K562 (cell line): ENCODE measurements around the gene GOLGA8J. TPM values are rescaled to one million over a fixed set of nuclear protein-coding genes. Genes with fewer than 3 reads are reported as not detected.
"Not testable (repeated sequence)": the region's sequence is repeated elsewhere in the genome, so short reads cannot be mapped to it uniquely, and the experiment has no call there.

Experiments
- ATAC-seq: fragments of 200-7000 bp; cut with Tn5 transposase; 3 replicates; pipeline ENCODE4 v1.9.1; 2020; ENCODE audit warnings: moderate library complexity
- BruUV-seq: library from RNA; stranded (reverse); fragments of 400-500 nt; replicated peaks from 2 replicates; lab custom pipeline; 2021; lab: Mats Ljungman, UMichigan
- CTCF ChIA-PET: fragments of 300-600 bp; formaldehyde crosslinking; extraction: SDS; loops from one replicate; lab custom pipeline; 2021; ENCODE audit warnings: low intra/inter-chr PET ratio; lab: Yijun Ruan, JAX
- POLR2A ChIA-PET: fragments of 300-600, 350-650 bp; sonication (Branson Sonifier 250); formaldehyde crosslinking; extraction: SDS; loops from one replicate; lab custom pipeline; 2021; ENCODE audit warnings: antibody characterized with exemption, inconsistent platforms; lab: Yijun Ruan, JAX
- DNase-seq, 4 experiments: peaks; one replicate each; pipeline versions ENCODE4 v3.0.0 to v3.0.0-alpha.2; 2011 to 2018; ENCODE audit warnings: low spot score in 3 of 4, mixed read lengths in 3 of 4; ENCODE audit errors: extremely low read depth in 1 of 4
- FAIRE-seq: peaks from 2 replicates; lab custom pipeline; 2011; peaks lifted over from hg19 to GRCh38; lab: Jason Lieb, UNC
- H2AFZ ChIP-seq: 2 replicates; pipeline ENCODE4 v1.6.0; 2011; ENCODE audit warnings: low read depth, low read length, control low read depth, inconsistent platforms
- H3K27ac ChIP-seq: fragments of 200-600 bp; 3 replicates; pipeline ENCODE4 v1.8.0; 2011; ENCODE audit warnings: low read depth, mild to moderate bottlenecking, control low read depth, inconsistent platforms, low read length, moderate library complexity, mixed read lengths; ENCODE audit errors: extremely low read depth
- H3K27me3 ChIP-seq, 2 experiments: fragments of 300-600 bp in 1 of 2; 2 replicates in 1 of 2; 3 replicates in 1 of 2; pipeline versions ENCODE4 v1.6.0 to v1.8.0; 2011; ENCODE audit warnings: inconsistent platforms in 2 of 2, low read length in 2 of 2, mild to moderate bottlenecking in 1 of 2, mixed read lengths in 1 of 2, moderate library complexity in 1 of 2; ENCODE audit not compliant: control insufficient read depth in 2 of 2, insufficient read depth in 2 of 2
- H3K36me3 ChIP-seq: fragments of 300-600 bp; 3 replicates; pipeline ENCODE4 v1.8.0; 2011; ENCODE audit warnings: mild to moderate bottlenecking, low read length, inconsistent platforms; ENCODE audit not compliant: control insufficient read depth, insufficient read depth
- H3K4me1 ChIP-seq, 2 experiments: fragments of 200-600 bp in 1 of 2; replicated peaks in 1 of 2; 2 replicates in 1 of 2; 3 replicates in 1 of 2; pipeline versions ENCODE4 v1.5.1 to v1.8.0; 2011; ENCODE audit warnings: inconsistent platforms in 2 of 2, low read length in 2 of 2, mild to moderate bottlenecking in 1 of 2, mixed read lengths in 1 of 2, moderate library complexity in 1 of 2; ENCODE audit not compliant: control insufficient read depth in 2 of 2, insufficient read depth in 2 of 2
- H3K4me2 ChIP-seq: 2 replicates; pipeline ENCODE4 v1.6.1; 2011; ENCODE audit warnings: low read length, control low read depth, inconsistent platforms, mixed read lengths; ENCODE audit not compliant: insufficient read depth
- H3K4me3 ChIP-seq: fragments of 200-600 bp; sonication (generic), shearing (Covaris generic); 2 replicates; pipeline ENCODE4 v1.5.1; 2016; ENCODE audit warnings: control low read depth, inconsistent platforms
- H3K79me2 ChIP-seq: fragments of 200-600 bp; 3 replicates; pipeline ENCODE4 v1.8.0; 2011; ENCODE audit warnings: low read length, inconsistent platforms; ENCODE audit not compliant: control insufficient read depth, insufficient read depth
- H3K9ac ChIP-seq, 2 experiments: 2 replicates each; pipeline versions ENCODE4 v1.6.0 to v1.6.1; 2011; ENCODE audit warnings: low read depth in 2 of 2, low read length in 2 of 2, control low read depth in 1 of 2, inconsistent platforms in 1 of 2, mild to moderate bottlenecking in 1 of 2, mixed read lengths in 1 of 2; ENCODE audit not compliant: insufficient read depth in 1 of 2
- H3K9me1 ChIP-seq: one replicate; pipeline ENCODE4 v1.6.0; 2011; ENCODE audit warnings: inconsistent platforms, mild to moderate bottlenecking, low read length, moderate library complexity; ENCODE audit not compliant: control insufficient read depth, insufficient read depth
- H3K9me3 ChIP-seq: replicated peaks from 2 replicates; pipeline ENCODE4 v1.5.1; 2011; ENCODE audit warnings: low read depth, low read length, inconsistent platforms; ENCODE audit not compliant: control insufficient read depth, insufficient read depth
- H4K20me1 ChIP-seq: replicated peaks from 2 replicates; pipeline ENCODE4 v1.6.1; 2011; ENCODE audit warnings: low read length, inconsistent platforms, mixed read lengths; ENCODE audit not compliant: control insufficient read depth, insufficient read depth
- WGBS: fragments of 100-300 bp; shearing (Covaris generic); methylation state at CpG from one replicate; pipeline ENCODE4 v1.1.6; 2016; ENCODE audit warnings: low coverage, mixed read lengths; ENCODE audit not compliant: insufficient coverage; ENCODE audit errors: missing lambda C conversion rate; 5-methylcytosine and 5-hydroxymethylcytosine counted together
- in situ Hi-C: fragments of 300-500 bp; cut with MboI; formaldehyde crosslinking; loops from 4 replicates; pipeline ENCODE4 v1.15.0; 2018; ENCODE audit warnings: inconsistent platforms, mixed read lengths
- intact Hi-C: fragments of 100-400 bp; cut with micrococcal nuclease; formaldehyde crosslinking; loops from 2 replicates; pipeline ENCODE4 v1.14.2; 2022
- polyA plus RNA-seq, 8 experiments: library from polyadenylated mRNA; depleted of rRNA in 4 of 8; stranded (reverse) in 5 of 8; unstranded in 3 of 8; fragments of >200 nt; fragmentation: Nextera tagmentation in 2 of 8; fragmentation: Illumina TruSeq in 1 of 8; extraction: Ambion mirVana in 2 of 8; extraction: Trizol in 1 of 8; gene quantifications; 2 replicates each; pipeline versions ENCODE4 v1.2.1 to v1.2.3, GENCODE V29; 2011 to 2014; ENCODE audit warnings: inconsistent platforms in 1 of 8, missing spikeins in 1 of 8
- total RNA-seq, 7 experiments: library from RNA; depleted of rRNA in 6 of 7; stranded (reverse); fragments of >200 nt in 6 of 7; fragmentation: Illumina TruSeq in 2 of 7; extraction: Trizol in 2 of 7; gene quantifications; 2 replicates each; pipeline versions ENCODE4 v1.2.1 to v1.2.3, GENCODE V29; 2011 to 2021; ENCODE audit warnings: low replicate concordance in 1 of 7

The GOLGA8J gene
- total and polyA plus RNA-seq, 9 of the 15 experiments (the other 6 are each of a cell fraction or from before 2014, with no cell fraction given), result not detected

GRCh38 chr15:30097827-30098226 is 15.1 kb downstream of the GOLGA8J start:
- FAIRE-seq, H3K36me3 ChIP-seq, H3K79me2 ChIP-seq, H3K4me1 ChIP-seq, DNase-seq, POLR2A ChIA-PET, CTCF ChIA-PET, H3K27ac ChIP-seq, H3K9me1 ChIP-seq, H3K4me3 ChIP-seq, BruUV-seq, H3K4me2 ChIP-seq, in situ Hi-C loops, H2AFZ ChIP-seq, H4K20me1 ChIP-seq, H3K27me3 ChIP-seq, H3K9me3 ChIP-seq, H3K9ac ChIP-seq, intact Hi-C loops: not testable (repeated sequence)
- peak; percentile 80 for ATAC-seq
- WGBS, result no CpG with 5 or more reads among the region's 8 CpGs

GRCh38 chr15:30102890-30103289 is 20.1 kb downstream of the GOLGA8J start:
- H3K27me3 ChIP-seq, H3K9ac ChIP-seq, H3K36me3 ChIP-seq, FAIRE-seq, H3K27ac ChIP-seq, BruUV-seq, H3K79me2 ChIP-seq, H4K20me1 ChIP-seq, in situ Hi-C loops, POLR2A ChIA-PET, H3K4me1 ChIP-seq, H3K4me3 ChIP-seq, H3K9me1 ChIP-seq, H2AFZ ChIP-seq, H3K4me2 ChIP-seq, intact Hi-C loops, DNase-seq, ATAC-seq, CTCF ChIA-PET, H3K9me3 ChIP-seq: not testable (repeated sequence)
- WGBS, result no CpG with 5 or more reads among the region's 12 CpGs

- H3K4me2 ChIP-seq, intact Hi-C loops, H3K9me3 ChIP-seq, FAIRE-seq, H4K20me1 ChIP-seq, H3K79me2 ChIP-seq, H3K27me3 ChIP-seq, H3K4me3 ChIP-seq, H3K9ac ChIP-seq, in situ Hi-C loops, H3K9me1 ChIP-seq, H3K27ac ChIP-seq, H3K4me1 ChIP-seq, DNase-seq, POLR2A ChIA-PET, H3K36me3 ChIP-seq, BruUV-seq, CTCF ChIA-PET, H2AFZ ChIP-seq: not testable (repeated sequence)
- peak; percentile 85 for ATAC-seq
- 0% methylated on average over 1 of the region's 42 CpGs for WGBS
Observed at GRCh38 chr15:30103941-30104507, 21.3 kb downstream of the GOLGA8J start.

GRCh38 chr15:30110591-30110990 is 27.8 kb downstream of the GOLGA8J start:
- H3K9me3 ChIP-seq, H3K27ac ChIP-seq, H3K4me3 ChIP-seq, H3K4me1 ChIP-seq, H3K27me3 ChIP-seq, DNase-seq, H3K79me2 ChIP-seq, FAIRE-seq, H3K9me1 ChIP-seq, ATAC-seq, intact Hi-C loops, in situ Hi-C loops, H3K9ac ChIP-seq, H3K36me3 ChIP-seq, POLR2A ChIA-PET, H2AFZ ChIP-seq, H4K20me1 ChIP-seq, BruUV-seq, H3K4me2 ChIP-seq, CTCF ChIA-PET: not testable (repeated sequence)
- WGBS, result no CpG with 5 or more reads among the region's 4 CpGs
